IMR-90 (cell line): ENCODE data around the gene CREBL2. TPM values are rescaled to one million over a fixed set of nuclear protein-coding genes. Genes with fewer than 3 reads are reported as not detected.

Experiments
- ATAC-seq: fragments of 200-7000 bp; cut with Tn5 transposase; 2 replicates; pipeline ENCODE4 v1.9.1; 2020; ENCODE audit warnings: low read depth, mild to moderate bottlenecking, moderate library complexity
- BruUV-seq: library from RNA; stranded (reverse); fragments of 400-500 nt; replicated peaks from 2 replicates; lab custom pipeline; 2021; lab: Mats Ljungman, UMichigan
- CTCF ChIA-PET: fragments of 300-600 bp; formaldehyde crosslinking; extraction: SDS; loops from one replicate; lab custom pipeline; 2021; ENCODE audit warnings: antibody characterized with exemption; lab: Yijun Ruan, JAX
- POLR2A ChIA-PET: fragments of 300-600 bp; sonication (Branson Sonifier 250); formaldehyde crosslinking; loops from one replicate; lab custom pipeline; 2022; ENCODE audit warnings: antibody characterized with exemption; ENCODE audit not compliant: unreplicated experiment; lab: Charles Lee
- DNase-seq: peaks from one replicate; pipeline ENCODE4 v3.0.0; 2013
- H2AFZ ChIP-seq: replicated peaks from 2 replicates; pipeline ENCODE3; 2013; ENCODE audit warnings: low read length, mild to moderate bottlenecking; ENCODE audit not compliant: poor library complexity
- H2AK5ac ChIP-seq: 2 replicates; pipeline ENCODE4 v1.6.1; 2013; ENCODE audit warnings: low read depth, low read length, inconsistent platforms
- H2AK9ac ChIP-seq: replicated peaks from 2 replicates; pipeline ENCODE3; 2013; ENCODE audit warnings: mild to moderate bottlenecking, low read depth, low read length, moderate library complexity; ENCODE audit not compliant: poor library complexity
- H2BK120ac ChIP-seq: 2 replicates; pipeline ENCODE4 v1.6.1; 2013; ENCODE audit warnings: low read depth, low read length, inconsistent platforms
- H2BK15ac ChIP-seq: 3 replicates; pipeline ENCODE4 v1.6.1; 2013; ENCODE audit warnings: low read depth, low read length, inconsistent platforms
- H2BK20ac ChIP-seq: 2 replicates; pipeline ENCODE4 v1.6.1; 2013; ENCODE audit warnings: low read depth, mild to moderate bottlenecking, inconsistent platforms, low read length, moderate library complexity
- H2BK5ac ChIP-seq: 2 replicates; pipeline ENCODE4 v1.6.1; 2013; ENCODE audit warnings: mild to moderate bottlenecking, low read depth, low read length, inconsistent platforms; ENCODE audit not compliant: poor library complexity, severe bottlenecking
- H3K14ac ChIP-seq: replicated peaks from 2 replicates; pipeline ENCODE4 v1.6.1; 2013; ENCODE audit warnings: low read depth, low read length, inconsistent platforms
- H3K18ac ChIP-seq: 2 replicates; pipeline ENCODE4 v1.6.1; 2013; ENCODE audit warnings: low read depth, low read length, control low read depth
- H3K23ac ChIP-seq: 2 replicates; pipeline ENCODE4 v1.6.1; 2013; ENCODE audit warnings: low read depth, low read length, inconsistent platforms
- H3K27ac ChIP-seq: 2 replicates; pipeline ENCODE4 v1.5.1; 2013; ENCODE audit warnings: mild to moderate bottlenecking, control low read depth, low read length; ENCODE audit not compliant: insufficient read depth
- H3K27me3 ChIP-seq: 2 replicates; pipeline ENCODE4 v1.6.1; 2013; ENCODE audit warnings: low read length; ENCODE audit not compliant: control insufficient read depth, insufficient read depth
- H3K36me3 ChIP-seq: 2 replicates; pipeline ENCODE4 v1.6.1; 2013; ENCODE audit warnings: low read length, mixed read lengths; ENCODE audit not compliant: control insufficient read depth, insufficient read depth
- H3K4ac ChIP-seq: 2 replicates; pipeline ENCODE4 v1.6.1; 2013; ENCODE audit warnings: low read depth, low read length, inconsistent platforms
- H3K4me1 ChIP-seq: 2 replicates; pipeline ENCODE4 v1.6.1; 2013; ENCODE audit warnings: low read length, mixed read lengths; ENCODE audit not compliant: control insufficient read depth, insufficient read depth
- H3K4me2 ChIP-seq: 2 replicates; pipeline ENCODE4 v1.6.1; 2013; ENCODE audit warnings: low read depth, mild to moderate bottlenecking, control low read depth, low read length, moderate library complexity
- H3K4me3 ChIP-seq: 2 replicates; pipeline ENCODE4 v1.5.1; 2013; ENCODE audit warnings: low read depth, mild to moderate bottlenecking, control low read depth, low read length, moderate library complexity; ENCODE audit not compliant: insufficient read depth
- H3K56ac ChIP-seq: 2 replicates; pipeline ENCODE4 v1.6.1; 2013; ENCODE audit warnings: low read length, inconsistent platforms; ENCODE audit not compliant: insufficient read depth; ENCODE audit errors: extremely low read depth
- H3K79me1 ChIP-seq, 2 experiments: 2 replicates each; pipeline ENCODE4 v1.6.1; 2013; ENCODE audit warnings: low read length in 2 of 2, inconsistent platforms in 1 of 2, low read depth in 1 of 2
- H3K9ac ChIP-seq: 2 replicates; pipeline ENCODE4 v1.6.1; 2013; ENCODE audit warnings: low read depth, low read length, control low read depth
- H3K9me1 ChIP-seq: 2 replicates; pipeline ENCODE4 v1.6.1; 2013; ENCODE audit warnings: low read length, inconsistent platforms; ENCODE audit not compliant: insufficient read depth
- H3K9me3 ChIP-seq: 2 replicates; pipeline ENCODE4 v1.6.1; 2013; ENCODE audit warnings: low read length; ENCODE audit not compliant: control insufficient read depth, insufficient read depth
- H4K20me1 ChIP-seq: 2 replicates; pipeline ENCODE4 v1.6.1; 2013; ENCODE audit warnings: low read length, inconsistent platforms; ENCODE audit not compliant: insufficient read depth
- H4K5ac ChIP-seq: 2 replicates; pipeline ENCODE4 v1.6.1; 2013; ENCODE audit warnings: mild to moderate bottlenecking, low read depth, low read length, control low read depth
- H4K8ac ChIP-seq, 2 experiments: 2 replicates each; pipeline ENCODE4 v1.6.1; 2013; ENCODE audit warnings: low read depth in 2 of 2, low read length in 2 of 2, control low read depth in 1 of 2, inconsistent platforms in 1 of 2
- H4K91ac ChIP-seq: 2 replicates; pipeline ENCODE4 v1.6.1; 2013; ENCODE audit warnings: low read depth, low read length, inconsistent platforms; ENCODE audit not compliant: insufficient read depth
- RAD21 ChIP-seq: IDR thresholded peaks from 2 replicates; pipeline ENCODE4 v1.6.1; 2012; ENCODE audit warnings: low read length, improper control_type of control experiment
- RFX5 ChIP-seq: IDR thresholded peaks from 2 replicates; pipeline ENCODE4 v1.8.0; 2012; ENCODE audit warnings: low read depth, mild to moderate bottlenecking, low read length, moderate library complexity
- SMC3 ChIP-seq: fragments of 150-350 bp; IDR thresholded peaks from 2 replicates; pipeline ENCODE4 v1.6.1; 2016; ENCODE audit warnings: low read depth, mild to moderate bottlenecking, antibody characterized with exemption, low read length, moderate library complexity
- WGBS, 2 experiments: methylation state at CpG; one replicate each; pipeline versions ENCODE4 v1.1.5 to v1.1.7; 2013; ENCODE audit warnings: missing lambda C conversion rate in 2 of 2; ENCODE audit not compliant: insufficient read length in 1 of 2; ENCODE audit errors: extremely low coverage in 2 of 2; 5-methylcytosine and 5-hydroxymethylcytosine counted together
- dilution Hi-C: fragments of 300-500 bp; cut with HindIII; formaldehyde crosslinking; loops from one replicate; pipeline ENCODE4 v1.14.3; 2018; ENCODE audit warnings: low sequenced_read_pairs; ENCODE audit not compliant: unreplicated experiment
- in situ Hi-C: fragments of 300-500 bp; cut with MboI; formaldehyde crosslinking; loops from 3 replicates; pipeline ENCODE4 v1.14.3; 2019; ENCODE audit warnings: low sequenced_read_pairs, inconsistent platforms, mixed read lengths
- intact Hi-C: fragments of 100-400 bp; cut with micrococcal nuclease; formaldehyde crosslinking; loops from 2 replicates; pipeline ENCODE4 v1.10.0; 2022
- polyA plus RNA-seq, 3 experiments: library from polyadenylated mRNA; depleted of rRNA; stranded (reverse); fragments of >200 nt; gene quantifications; 2 replicates each; pipeline ENCODE4 v1.2.3, GENCODE V29; 2012; ENCODE audit warnings: low replicate concordance in 1 of 3
- total RNA-seq: library from RNA; depleted of rRNA; stranded (reverse); fragments of >200 nt; gene quantifications from 2 replicates; pipeline ENCODE4 v1.2.3, GENCODE V29; 2012
- TF ChIP-seq, protein P1 (sequence below): fragments of 150-350 bp; IDR thresholded peaks from 2 replicates; pipeline ENCODE4 v1.6.1; 2017; ENCODE audit warnings: mild to moderate bottlenecking, antibody characterized with exemption, low read length, low read depth

CREBL2 gene
- total and polyA plus RNA-seq, 2 of the 4 experiments (the other 2 are of a cell fraction) = 11.5 to 19.0 TPM

- POLR2A ChIA-PET = no interaction called here
These were observed 6.9 kb upstream of the CREBL2 start for GRCh38 chr12:12604740-12605139.

More at GRCh38 chr12:12604740-12605139, 6.9 kb upstream of the CREBL2 start:
- Histone ChIP-seq H2AFZ (no peak overlapping the region), H3K79me1 (no peaks in the 10 kb centered on the region), H3K4me3 (no peak overlapping the region), H3K56ac (no peak overlapping the region), H3K23ac (no peak overlapping the region), H2AK5ac (no peak overlapping the region), H4K91ac (no peak overlapping the region), H2BK120ac (no peak overlapping the region), H3K9me3 (no peaks in the 10 kb centered on the region), H2AK9ac (no peak overlapping the region), H4K8ac (no peak overlapping the region), H3K9me1 (no peaks in the 10 kb centered on the region), H2BK15ac (no peak overlapping the region), H3K4me1 (peaks cover 2% of the 10 kb centered on the region; the same call in 1 of the 2 replicates), H3K9ac (no peak overlapping the region), H4K20me1 (no peaks in the 10 kb centered on the region), H3K4me2 (no peak overlapping the region), H3K36me3 (no peaks in the 10 kb centered on the region), H2BK5ac (no peak overlapping the region), H3K14ac (no peak overlapping the region), H3K4ac (no peak overlapping the region), H2BK20ac (no peak overlapping the region), H3K27ac (no peak overlapping the region), H3K18ac (no peak overlapping the region), H4K5ac (no peak overlapping the region), H3K27me3 (no peaks in the 10 kb centered on the region)
- in situ Hi-C loops (no loop called here), dilution Hi-C loops (no loop called here), intact Hi-C loops (no loop called here)
- WGBS, 2 experiments = 93% methylated on average over 3 of the region's 5 CpGs; no CpG with 5 or more reads in 1 of the 2 experiments
- CTCF ChIA-PET = no interaction called here
- no peak for TF ChIP-seq RAD21
- no peak for TF ChIP-seq RFX5
- TF ChIP-seq, protein P1, sequence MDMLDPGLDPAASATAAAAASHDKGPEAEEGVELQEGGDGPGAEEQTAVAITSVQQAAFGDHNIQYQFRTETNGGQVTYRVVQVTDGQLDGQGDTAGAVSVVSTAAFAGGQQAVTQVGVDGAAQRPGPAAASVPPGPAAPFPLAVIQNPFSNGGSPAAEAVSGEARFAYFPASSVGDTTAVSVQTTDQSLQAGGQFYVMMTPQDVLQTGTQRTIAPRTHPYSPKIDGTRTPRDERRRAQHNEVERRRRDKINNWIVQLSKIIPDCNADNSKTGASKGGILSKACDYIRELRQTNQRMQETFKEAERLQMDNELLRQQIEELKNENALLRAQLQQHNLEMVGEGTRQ = no peak
- TF ChIP-seq SMC3 = no peak
- ATAC-seq (no peak), DNase-seq (no peak)
- BruUV-seq = no TSS peak
